Measurements from ENCODE around the gene TECPR1.

Gene TECPR1

DNA sequence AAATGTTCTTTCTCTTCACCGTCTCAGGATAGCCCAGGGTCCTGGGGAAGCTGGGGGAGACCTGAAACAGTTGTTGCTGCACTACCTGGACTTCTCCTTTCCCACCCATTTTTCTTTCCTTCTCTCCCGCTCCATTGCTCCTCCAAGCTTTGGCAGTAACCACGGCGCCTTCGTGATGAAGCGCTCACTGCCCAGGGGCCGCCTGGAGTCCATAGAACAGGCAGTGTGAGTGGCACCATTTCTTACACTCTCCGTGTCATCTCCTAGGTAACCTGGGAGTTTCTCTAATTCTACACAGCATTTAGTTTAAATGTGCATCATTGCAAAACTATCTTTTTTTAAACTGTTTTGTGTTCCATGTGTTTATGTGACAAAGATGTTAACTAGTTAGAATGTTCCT, 81.1 kb downstream of the TECPR1 start:
- ChIA-PET CTCF (interaction anchor here (0.9 to 13.8 kb wide), 2 partner anchors 9 to 152 kb away, joined by 3 to 533 read pairs; no protein-coding TSS in a partner anchor), POLR2A (no interaction called here)
- TF ChIP-seq, protein P1, sequence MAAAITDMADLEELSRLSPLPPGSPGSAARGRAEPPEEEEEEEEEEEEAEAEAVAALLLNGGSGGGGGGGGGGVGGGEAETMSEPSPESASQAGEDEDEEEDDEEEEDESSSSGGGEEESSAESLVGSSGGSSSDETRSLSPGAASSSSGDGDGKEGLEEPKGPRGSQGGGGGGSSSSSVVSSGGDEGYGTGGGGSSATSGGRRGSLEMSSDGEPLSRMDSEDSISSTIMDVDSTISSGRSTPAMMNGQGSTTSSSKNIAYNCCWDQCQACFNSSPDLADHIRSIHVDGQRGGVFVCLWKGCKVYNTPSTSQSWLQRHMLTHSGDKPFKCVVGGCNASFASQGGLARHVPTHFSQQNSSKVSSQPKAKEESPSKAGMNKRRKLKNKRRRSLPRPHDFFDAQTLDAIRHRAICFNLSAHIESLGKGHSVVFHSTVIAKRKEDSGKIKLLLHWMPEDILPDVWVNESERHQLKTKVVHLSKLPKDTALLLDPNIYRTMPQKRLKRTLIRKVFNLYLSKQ (tag by site-specific recombination; IDR thresholded peaks at IDR 0.05; ENCODE audit: borderline replicate concordance) = no peak
- TF ChIP-seq, protein P2, sequence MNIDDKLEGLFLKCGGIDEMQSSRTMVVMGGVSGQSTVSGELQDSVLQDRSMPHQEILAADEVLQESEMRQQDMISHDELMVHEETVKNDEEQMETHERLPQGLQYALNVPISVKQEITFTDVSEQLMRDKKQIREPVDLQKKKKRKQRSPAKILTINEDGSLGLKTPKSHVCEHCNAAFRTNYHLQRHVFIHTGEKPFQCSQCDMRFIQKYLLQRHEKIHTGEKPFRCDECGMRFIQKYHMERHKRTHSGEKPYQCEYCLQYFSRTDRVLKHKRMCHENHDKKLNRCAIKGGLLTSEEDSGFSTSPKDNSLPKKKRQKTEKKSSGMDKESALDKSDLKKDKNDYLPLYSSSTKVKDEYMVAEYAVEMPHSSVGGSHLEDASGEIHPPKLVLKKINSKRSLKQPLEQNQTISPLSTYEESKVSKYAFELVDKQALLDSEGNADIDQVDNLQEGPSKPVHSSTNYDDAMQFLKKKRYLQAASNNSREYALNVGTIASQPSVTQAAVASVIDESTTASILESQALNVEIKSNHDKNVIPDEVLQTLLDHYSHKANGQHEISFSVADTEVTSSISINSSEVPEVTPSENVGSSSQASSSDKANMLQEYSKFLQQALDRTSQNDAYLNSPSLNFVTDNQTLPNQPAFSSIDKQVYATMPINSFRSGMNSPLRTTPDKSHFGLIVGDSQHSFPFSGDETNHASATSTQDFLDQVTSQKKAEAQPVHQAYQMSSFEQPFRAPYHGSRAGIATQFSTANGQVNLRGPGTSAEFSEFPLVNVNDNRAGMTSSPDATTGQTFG (tag by site-specific recombination; IDR thresholded peaks at IDR 0.05; ENCODE audit: borderline replicate concordance) = no peak
- TF ChIP-seq ZNF24 (tag by site-specific recombination; IDR thresholded peaks at IDR 0.05) (no peak), ZBTB48 (tag by site-specific recombination; IDR thresholded peaks at IDR 0.05) (no peak), ZNF777 (tag by site-specific recombination; IDR thresholded peaks at IDR 0.05; ENCODE audit: borderline replicate concordance) (no peak), ZNF555 (tag by site-specific recombination; conservative IDR thresholded peaks at IDR 0.05) (no peak), ZNF670 (tag by site-specific recombination; IDR thresholded peaks at IDR 0.05; ENCODE audit: low read depth) (no peak)
- TF ChIP-seq, protein P3, sequence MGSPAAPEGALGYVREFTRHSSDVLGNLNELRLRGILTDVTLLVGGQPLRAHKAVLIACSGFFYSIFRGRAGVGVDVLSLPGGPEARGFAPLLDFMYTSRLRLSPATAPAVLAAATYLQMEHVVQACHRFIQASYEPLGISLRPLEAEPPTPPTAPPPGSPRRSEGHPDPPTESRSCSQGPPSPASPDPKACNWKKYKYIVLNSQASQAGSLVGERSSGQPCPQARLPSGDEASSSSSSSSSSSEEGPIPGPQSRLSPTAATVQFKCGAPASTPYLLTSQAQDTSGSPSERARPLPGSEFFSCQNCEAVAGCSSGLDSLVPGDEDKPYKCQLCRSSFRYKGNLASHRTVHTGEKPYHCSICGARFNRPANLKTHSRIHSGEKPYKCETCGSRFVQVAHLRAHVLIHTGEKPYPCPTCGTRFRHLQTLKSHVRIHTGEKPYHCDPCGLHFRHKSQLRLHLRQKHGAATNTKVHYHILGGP (tag by site-specific recombination; IDR thresholded peaks at IDR 0.05) = no peak
- no peaks in the 10 kb centered on the region for H3K4me1 ChIP-seq (ENCODE audit: control insufficient read depth, insufficient read depth, low read length)
- no peak overlapping the region for H3K27ac ChIP-seq (ENCODE audit: extremely low read depth, low read depth, low read length)
- no peaks in the 10 kb centered on the region for H3K9me3 ChIP-seq (ENCODE audit: control insufficient read depth, insufficient read depth, low read depth, low read length)
- H3K36me3 ChIP-seq (ENCODE audit: control insufficient read depth in 2 of 2, insufficient read depth in 1 of 2, low read length in 2 of 2) = peaks cover 6 to 26% of the 10 kb centered on the region in 2 experiments; a peak in 2 of 3 replicates
- no peak overlapping the region for H3K4me3 ChIP-seq (ENCODE audit: low read depth, low read length)

- POLR2A ChIA-PET = no interaction called here
- peaks cover 6 to 12% of the 10 kb centered on the region in 2 experiments; a peak in 2 of 3 replicates for H3K36me3 ChIP-seq (ENCODE audit: control insufficient read depth in 2 of 2, insufficient read depth in 1 of 2, low read length in 2 of 2)
- CTCF ChIA-PET = interaction anchor here (0.6 to 13.8 kb wide), 50 partner anchors 9 to 1052 kb away, joined by 3 to 533 read pairs (median 4); partner anchors contain the start of genes BHLHA15, LMTK2 and SDHAF3
- TF ChIP-seq ZNF501 (tag by site-specific recombination; IDR thresholded peaks at IDR 0.05) (no peak), ZNF37A (tag by site-specific recombination; IDR thresholded peaks at IDR 0.05) (no peak), ZNF837 (tag by site-specific recombination; IDR thresholded peaks at IDR 0.05) (no peak), ZIC2 (tag by site-specific recombination; IDR thresholded peaks at IDR 0.05) (no peak), ZBTB21 (tag by site-specific recombination; IDR thresholded peaks at IDR 0.05) (no peak), SP3 (tag by site-specific recombination; IDR thresholded peaks at IDR 0.05) (no peak)
- TF ChIP-seq, protein P4, sequence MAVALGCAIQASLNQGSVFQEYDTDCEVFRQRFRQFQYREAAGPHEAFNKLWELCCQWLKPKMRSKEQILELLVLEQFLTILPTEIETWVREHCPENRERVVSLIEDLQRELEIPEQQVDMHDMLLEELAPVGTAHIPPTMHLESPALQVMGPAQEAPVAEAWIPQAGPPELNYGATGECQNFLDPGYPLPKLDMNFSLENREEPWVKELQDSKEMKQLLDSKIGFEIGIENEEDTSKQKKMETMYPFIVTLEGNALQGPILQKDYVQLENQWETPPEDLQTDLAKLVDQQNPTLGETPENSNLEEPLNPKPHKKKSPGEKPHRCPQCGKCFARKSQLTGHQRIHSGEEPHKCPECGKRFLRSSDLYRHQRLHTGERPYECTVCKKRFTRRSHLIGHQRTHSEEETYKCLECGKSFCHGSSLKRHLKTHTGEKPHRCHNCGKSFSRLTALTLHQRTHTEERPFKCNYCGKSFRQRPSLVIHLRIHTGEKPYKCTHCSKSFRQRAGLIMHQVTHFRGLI (tag by site-specific recombination; IDR thresholded peaks at IDR 0.05) = no peak
- no peaks in the 10 kb centered on the region for H3K9me3 ChIP-seq (ENCODE audit: control insufficient read depth, insufficient read depth, low read depth, low read length)
- H3K4me3 ChIP-seq (ENCODE audit: low read depth, low read length) = no peak overlapping the region
- no peaks in the 10 kb centered on the region for H3K4me1 ChIP-seq (ENCODE audit: control insufficient read depth, insufficient read depth, low read length)
- no peak overlapping the region for H3K27ac ChIP-seq (ENCODE audit: extremely low read depth, low read depth, low read length)
These were observed 83.0 kb downstream of the TECPR1 start for GRCh38 chr7:98168904-98169621.

All from HEK293 (cell line).